ENCODE results near the gene FLNB. TPM values are rescaled to one million over a fixed set of nuclear protein-coding genes. Genes with fewer than 3 reads are reported as not detected.

The FLNB gene
- total and polyA plus RNA-seq, 10 of the 15 experiments (the other 5 are each of a cell fraction or from before 2014, with no cell fraction given) = 13.6 to 51.8 (median 26.4) TPM

DNA sequence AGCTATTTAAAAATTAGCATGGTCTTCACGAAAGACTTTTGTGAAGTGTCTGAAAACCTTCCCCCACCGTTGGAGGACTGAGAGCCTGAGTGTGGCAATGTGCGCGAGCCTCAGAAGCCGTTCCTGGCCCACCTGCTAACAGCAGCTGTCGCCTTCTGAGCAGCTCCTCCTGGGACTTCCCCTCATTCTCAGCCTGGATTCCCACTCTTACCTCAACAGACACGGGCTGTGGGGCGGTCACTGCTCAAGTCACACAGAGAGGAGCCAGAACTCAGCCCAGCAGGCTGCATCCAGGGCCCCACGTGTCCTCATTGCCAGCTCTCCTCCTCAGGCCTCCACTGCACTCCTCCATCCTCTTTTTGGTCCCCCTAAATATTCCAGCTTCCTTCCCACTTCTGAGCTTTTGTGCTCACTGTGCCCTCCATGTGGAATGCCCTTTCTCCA, 194.7 kb downstream of the FLNB start (continued):
- 0 out of 2 replicates have a peak, but pooled peaks have one; percentile 29 for TF ChIP-seq ESRRA (IDR thresholded peaks at IDR 0.05; ENCODE audit: low read length)
- TF ChIP-seq PAX5 (IDR thresholded peaks at IDR 0.05; ENCODE audit: borderline replicate concordance, low read depth, low read length) = peak; percentile 64; the same call in 1 of the 2 replicates
- no peak for TF ChIP-seq ZNF24 (IDR thresholded peaks at IDR 0.05)
- TF ChIP-seq POLR2AphosphoS2 (IDR thresholded peaks at IDR 0.05; ENCODE audit: low read depth, low read length) = no peak
- TF ChIP-seq CHD4 (IDR thresholded peaks at IDR 0.05) = no peak
- TF ChIP-seq TCF7 (IDR thresholded peaks at IDR 0.05; ENCODE audit: borderline replicate concordance) = no peak
- no peak for TF ChIP-seq CBX3 (IDR thresholded peaks at IDR 0.05; ENCODE audit: borderline replicate concordance, low read depth)
- no peak for TF ChIP-seq SUZ12 (IDR thresholded peaks at IDR 0.05; ENCODE audit: unreplicated experiment)
- no peak; the same call in 1 of the 2 replicates for TF ChIP-seq YY1 (IDR thresholded peaks at IDR 0.05; ENCODE audit: low read depth, low read length)
- no peak for TF ChIP-seq EGR1 (IDR thresholded peaks at IDR 0.05; ENCODE audit: borderline replicate concordance in 1 of 2, low read depth in 2 of 2, low read length in 2 of 2)
- TF ChIP-seq, protein P1, sequence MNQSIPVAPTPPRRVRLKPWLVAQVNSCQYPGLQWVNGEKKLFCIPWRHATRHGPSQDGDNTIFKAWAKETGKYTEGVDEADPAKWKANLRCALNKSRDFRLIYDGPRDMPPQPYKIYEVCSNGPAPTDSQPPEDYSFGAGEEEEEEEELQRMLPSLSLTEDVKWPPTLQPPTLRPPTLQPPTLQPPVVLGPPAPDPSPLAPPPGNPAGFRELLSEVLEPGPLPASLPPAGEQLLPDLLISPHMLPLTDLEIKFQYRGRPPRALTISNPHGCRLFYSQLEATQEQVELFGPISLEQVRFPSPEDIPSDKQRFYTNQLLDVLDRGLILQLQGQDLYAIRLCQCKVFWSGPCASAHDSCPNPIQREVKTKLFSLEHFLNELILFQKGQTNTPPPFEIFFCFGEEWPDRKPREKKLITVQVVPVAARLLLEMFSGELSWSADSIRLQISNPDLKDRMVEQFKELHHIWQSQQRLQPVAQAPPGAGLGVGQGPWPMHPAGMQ (IDR thresholded peaks at IDR 0.05; ENCODE audit: borderline replicate concordance) = no peak
- TF ChIP-seq, protein P2, sequence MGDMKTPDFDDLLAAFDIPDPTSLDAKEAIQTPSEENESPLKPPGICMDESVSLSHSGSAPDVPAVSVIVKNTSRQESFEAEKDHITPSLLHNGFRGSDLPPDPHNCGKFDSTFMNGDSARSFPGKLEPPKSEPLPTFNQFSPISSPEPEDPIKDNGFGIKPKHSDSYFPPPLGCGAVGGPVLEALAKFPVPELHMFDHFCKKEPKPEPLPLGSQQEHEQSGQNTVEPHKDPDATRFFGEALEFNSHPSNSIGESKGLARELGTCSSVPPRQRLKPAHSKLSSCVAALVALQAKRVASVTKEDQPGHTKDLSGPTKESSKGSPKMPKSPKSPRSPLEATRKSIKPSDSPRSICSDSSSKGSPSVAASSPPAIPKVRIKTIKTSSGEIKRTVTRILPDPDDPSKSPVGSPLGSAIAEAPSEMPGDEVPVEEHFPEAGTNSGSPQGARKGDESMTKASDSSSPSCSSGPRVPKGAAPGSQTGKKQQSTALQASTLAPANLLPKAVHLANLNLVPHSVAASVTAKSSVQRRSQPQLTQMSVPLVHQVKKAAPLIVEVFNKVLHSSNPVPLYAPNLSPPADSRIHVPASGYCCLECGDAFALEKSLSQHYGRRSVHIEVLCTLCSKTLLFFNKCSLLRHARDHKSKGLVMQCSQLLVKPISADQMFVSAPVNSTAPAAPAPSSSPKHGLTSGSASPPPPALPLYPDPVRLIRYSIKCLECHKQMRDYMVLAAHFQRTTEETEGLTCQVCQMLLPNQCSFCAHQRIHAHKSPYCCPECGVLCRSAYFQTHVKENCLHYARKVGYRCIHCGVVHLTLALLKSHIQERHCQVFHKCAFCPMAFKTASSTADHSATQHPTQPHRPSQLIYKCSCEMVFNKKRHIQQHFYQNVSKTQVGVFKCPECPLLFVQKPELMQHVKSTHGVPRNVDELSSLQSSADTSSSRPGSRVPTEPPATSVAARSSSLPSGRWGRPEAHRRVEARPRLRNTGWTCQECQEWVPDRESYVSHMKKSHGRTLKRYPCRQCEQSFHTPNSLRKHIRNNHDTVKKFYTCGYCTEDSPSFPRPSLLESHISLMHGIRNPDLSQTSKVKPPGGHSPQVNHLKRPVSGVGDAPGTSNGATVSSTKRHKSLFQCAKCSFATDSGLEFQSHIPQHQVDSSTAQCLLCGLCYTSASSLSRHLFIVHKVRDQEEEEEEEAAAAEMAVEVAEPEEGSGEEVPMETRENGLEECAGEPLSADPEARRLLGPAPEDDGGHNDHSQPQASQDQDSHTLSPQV (IDR thresholded peaks at IDR 0.05) = peak; percentile 4
- TF ChIP-seq ZNF207 (IDR thresholded peaks at IDR 0.05; ENCODE audit: borderline replicate concordance) = no peak
- peak; percentile 60; the same call in 1 of the 2 replicates for TF ChIP-seq FOXM1 (IDR thresholded peaks at IDR 0.05; ENCODE audit: low read depth, low read length)
- TF ChIP-seq, protein P3, sequence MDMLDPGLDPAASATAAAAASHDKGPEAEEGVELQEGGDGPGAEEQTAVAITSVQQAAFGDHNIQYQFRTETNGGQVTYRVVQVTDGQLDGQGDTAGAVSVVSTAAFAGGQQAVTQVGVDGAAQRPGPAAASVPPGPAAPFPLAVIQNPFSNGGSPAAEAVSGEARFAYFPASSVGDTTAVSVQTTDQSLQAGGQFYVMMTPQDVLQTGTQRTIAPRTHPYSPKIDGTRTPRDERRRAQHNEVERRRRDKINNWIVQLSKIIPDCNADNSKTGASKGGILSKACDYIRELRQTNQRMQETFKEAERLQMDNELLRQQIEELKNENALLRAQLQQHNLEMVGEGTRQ (IDR thresholded peaks at IDR 0.05; ENCODE audit: borderline replicate concordance, low read depth, low read length) = no peak; the same call in 1 of the 2 replicates
- TF ChIP-seq, protein P4, sequence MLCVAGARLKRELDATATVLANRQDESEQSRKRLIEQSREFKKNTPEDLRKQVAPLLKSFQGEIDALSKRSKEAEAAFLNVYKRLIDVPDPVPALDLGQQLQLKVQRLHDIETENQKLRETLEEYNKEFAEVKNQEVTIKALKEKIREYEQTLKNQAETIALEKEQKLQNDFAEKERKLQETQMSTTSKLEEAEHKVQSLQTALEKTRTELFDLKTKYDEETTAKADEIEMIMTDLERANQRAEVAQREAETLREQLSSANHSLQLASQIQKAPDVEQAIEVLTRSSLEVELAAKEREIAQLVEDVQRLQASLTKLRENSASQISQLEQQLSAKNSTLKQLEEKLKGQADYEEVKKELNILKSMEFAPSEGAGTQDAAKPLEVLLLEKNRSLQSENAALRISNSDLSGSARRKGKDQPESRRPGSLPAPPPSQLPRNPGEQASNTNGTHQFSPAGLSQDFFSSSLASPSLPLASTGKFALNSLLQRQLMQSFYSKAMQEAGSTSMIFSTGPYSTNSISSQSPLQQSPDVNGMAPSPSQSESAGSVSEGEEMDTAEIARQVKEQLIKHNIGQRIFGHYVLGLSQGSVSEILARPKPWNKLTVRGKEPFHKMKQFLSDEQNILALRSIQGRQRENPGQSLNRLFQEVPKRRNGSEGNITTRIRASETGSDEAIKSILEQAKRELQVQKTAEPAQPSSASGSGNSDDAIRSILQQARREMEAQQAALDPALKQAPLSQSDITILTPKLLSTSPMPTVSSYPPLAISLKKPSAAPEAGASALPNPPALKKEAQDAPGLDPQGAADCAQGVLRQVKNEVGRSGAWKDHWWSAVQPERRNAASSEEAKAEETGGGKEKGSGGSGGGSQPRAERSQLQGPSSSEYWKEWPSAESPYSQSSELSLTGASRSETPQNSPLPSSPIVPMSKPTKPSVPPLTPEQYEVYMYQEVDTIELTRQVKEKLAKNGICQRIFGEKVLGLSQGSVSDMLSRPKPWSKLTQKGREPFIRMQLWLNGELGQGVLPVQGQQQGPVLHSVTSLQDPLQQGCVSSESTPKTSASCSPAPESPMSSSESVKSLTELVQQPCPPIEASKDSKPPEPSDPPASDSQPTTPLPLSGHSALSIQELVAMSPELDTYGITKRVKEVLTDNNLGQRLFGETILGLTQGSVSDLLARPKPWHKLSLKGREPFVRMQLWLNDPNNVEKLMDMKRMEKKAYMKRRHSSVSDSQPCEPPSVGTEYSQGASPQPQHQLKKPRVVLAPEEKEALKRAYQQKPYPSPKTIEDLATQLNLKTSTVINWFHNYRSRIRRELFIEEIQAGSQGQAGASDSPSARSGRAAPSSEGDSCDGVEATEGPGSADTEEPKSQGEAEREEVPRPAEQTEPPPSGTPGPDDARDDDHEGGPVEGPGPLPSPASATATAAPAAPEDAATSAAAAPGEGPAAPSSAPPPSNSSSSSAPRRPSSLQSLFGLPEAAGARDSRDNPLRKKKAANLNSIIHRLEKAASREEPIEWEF (IDR thresholded peaks at IDR 0.05; ENCODE audit: insufficient replicate concordance, low read depth, low read length) = no peak
- TF ChIP-seq, protein P5, sequence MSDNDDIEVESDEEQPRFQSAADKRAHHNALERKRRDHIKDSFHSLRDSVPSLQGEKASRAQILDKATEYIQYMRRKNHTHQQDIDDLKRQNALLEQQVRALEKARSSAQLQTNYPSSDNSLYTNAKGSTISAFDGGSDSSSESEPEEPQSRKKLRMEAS (IDR thresholded peaks at IDR 0.05; ENCODE audit: low read depth, low read length) = peak; percentile 55; the same call in 1 of the 2 replicates

Measured in GM12878 (cell line).